RWPE2 (cell line): Measurements from ENCODE around the gene VGLL2.

Source experiments
- ATAC-seq: fragments of 200-7000 bp; cut with Tn5 transposase; 3 replicates; pipeline ENCODE4 v1.9.1; 2021; ENCODE audit warnings: low read depth
- DNase-seq: peaks from one replicate; pipeline ENCODE4 v3.0.0-alpha.2; 2020; ENCODE audit warnings: low spot score
- H3K27ac ChIP-seq: fragments of 450-650 bp; 2 replicates; pipeline ENCODE4 v1.5.1; 2017; ENCODE audit warnings: mild to moderate bottlenecking; ENCODE audit not compliant: poor library complexity, severe bottlenecking
- H3K27me3 ChIP-seq: fragments of 250-450 bp; sonication (Bioruptor Pico); 2 replicates; pipeline ENCODE4 v1.5.1; 2021; ENCODE audit warnings: mild to moderate bottlenecking, moderate library complexity; ENCODE audit not compliant: insufficient read depth, poor library complexity, severe bottlenecking
- H3K36me3 ChIP-seq: fragments of 250-450 bp; sonication (Bioruptor Pico); 2 replicates; pipeline ENCODE4 v1.5.1; 2020; ENCODE audit warnings: low read depth, mild to moderate bottlenecking, moderate library complexity
- H3K4me1 ChIP-seq: fragments of 250-450 bp; sonication (Bioruptor Pico); 2 replicates; pipeline ENCODE4 v1.5.1; 2021; ENCODE audit warnings: mild to moderate bottlenecking, moderate library complexity; ENCODE audit not compliant: insufficient read depth, poor library complexity, severe bottlenecking
- H3K4me3 ChIP-seq: fragments of 250-450 bp; sonication (Bioruptor Pico); 2 replicates; pipeline ENCODE4 v1.5.1; 2021; ENCODE audit warnings: mild to moderate bottlenecking, moderate library complexity; ENCODE audit not compliant: severe bottlenecking
- H3K9me3 ChIP-seq: fragments of 250-450 bp; sonication (Bioruptor Pico); 2 replicates; pipeline ENCODE4 v1.5.1; 2021; ENCODE audit warnings: mild to moderate bottlenecking, moderate library complexity; ENCODE audit not compliant: severe bottlenecking
- CTCF ChIP-seq: fragments of 450-650 bp; IDR thresholded peaks from one replicate; pipeline ENCODE4 v1.5.1; 2017; ENCODE audit warnings: mild to moderate bottlenecking, moderate library complexity; ENCODE audit not compliant: poor library complexity, severe bottlenecking

The VGLL2 gene

GRCh38 chr6:117309069-117309468, 43.7 kb downstream of the VGLL2 start:
- no peaks in the 10 kb centered on the region for H3K9me3 ChIP-seq

GRCh38 chr6:117309611-117310010, 44.3 kb downstream of the VGLL2 start:
- Histone ChIP-seq H3K9me3 (no peaks in the 10 kb centered on the region), H3K4me1 (no peaks in the 10 kb centered on the region), H3K27me3 (no peaks in the 10 kb centered on the region), H3K36me3 (no peaks in the 10 kb centered on the region), H3K27ac (no peak overlapping the region), H3K4me3 (no peak overlapping the region)
- DNase-seq (no peak), ATAC-seq (no peak)
- TF ChIP-seq CTCF: no peak

More at GRCh38 chr6:117309069-117309468, 43.7 kb downstream of the VGLL2 start:
- no peak for DNase-seq
- Histone ChIP-seq H3K36me3 (no peaks in the 10 kb centered on the region), H3K4me1 (no peaks in the 10 kb centered on the region), H3K27ac (no peak overlapping the region), H3K4me3 (no peak overlapping the region), H3K27me3 (no peaks in the 10 kb centered on the region)
- no peak for TF ChIP-seq CTCF
- no peak for ATAC-seq

- H3K36me3 ChIP-seq: no peaks in the 10 kb centered on the region
- no peak overlapping the region for H3K27ac ChIP-seq
- H3K9me3 ChIP-seq: no peaks in the 10 kb centered on the region
- no peaks in the 10 kb centered on the region for H3K27me3 ChIP-seq
- no peak for TF ChIP-seq CTCF
- H3K4me3 ChIP-seq: no peak overlapping the region
- DNase-seq (no peak), ATAC-seq (no peak)
- H3K4me1 ChIP-seq: no peaks in the 10 kb centered on the region
Measured at GRCh38 chr6:117311310-117311709, 46.0 kb downstream of the VGLL2 start.

- H3K27me3 ChIP-seq: no peaks in the 10 kb centered on the region
- ATAC-seq (no peak), DNase-seq (no peak)
- H3K27ac ChIP-seq: no peak overlapping the region
- H3K4me3 ChIP-seq: no peak overlapping the region
- H3K9me3 ChIP-seq: no peaks in the 10 kb centered on the region
- H3K36me3 ChIP-seq: no peaks in the 10 kb centered on the region
- H3K4me1 ChIP-seq: no peaks in the 10 kb centered on the region
- TF ChIP-seq CTCF: no peak
Measured at GRCh38 chr6:117311726-117312125, 46.4 kb downstream of the VGLL2 start.

- Histone ChIP-seq H3K27ac (no peak overlapping the region), H3K4me1 (no peaks in the 10 kb centered on the region), H3K4me3 (no peak overlapping the region), H3K27me3 (no peaks in the 10 kb centered on the region), H3K9me3 (no peaks in the 10 kb centered on the region), H3K36me3 (no peaks in the 10 kb centered on the region)
- ATAC-seq (peak; percentile 64; the same call in 1 of the 3 replicates), DNase-seq (no peak)
- TF ChIP-seq CTCF: peak; percentile 77
Measured at GRCh38 chr6:117317261-117317660, 51.9 kb downstream of the VGLL2 start.
